ENCODE results near the gene NRP1. TPM values are rescaled to one million over a fixed set of nuclear protein-coding genes. Genes with fewer than 3 reads are reported as not detected.

Gene NRP1
- total and polyA plus RNA-seq, 4 donors = 18.5 to 188 (median 71.7) TPM

DNA sequence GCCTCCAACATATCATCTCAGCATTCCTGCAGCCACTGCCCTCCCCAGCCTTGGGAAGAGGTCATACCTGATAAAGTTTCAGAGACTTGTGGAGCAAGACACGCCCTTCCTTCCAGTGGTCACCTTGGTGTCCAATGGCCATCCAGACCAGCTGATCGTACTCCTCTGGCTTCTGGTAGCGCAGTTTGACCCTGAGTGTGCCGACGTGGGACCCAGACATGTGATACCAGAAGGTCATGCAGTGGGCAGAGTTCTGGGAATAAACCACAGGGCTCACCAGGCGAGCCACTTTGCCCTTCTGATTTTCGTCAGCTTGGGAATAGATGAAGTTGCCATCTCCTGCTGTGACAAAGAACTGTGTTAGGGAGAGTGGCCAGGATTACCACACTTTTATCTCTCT is 148.3 kb downstream of the NRP1 start:
- WGBS, 2 donors = 94% methylated on average over 7 of the region's 7 CpGs
- H3K36me3 ChIP-seq (ENCODE audit: control insufficient read depth in 4 of 4, insufficient read depth in 4 of 4, low read length in 4 of 4) = peaks cover 11 to 48% (median 22%) of the 10 kb centered on the region in 4 donors
- DNase-seq = no peak

DNA sequence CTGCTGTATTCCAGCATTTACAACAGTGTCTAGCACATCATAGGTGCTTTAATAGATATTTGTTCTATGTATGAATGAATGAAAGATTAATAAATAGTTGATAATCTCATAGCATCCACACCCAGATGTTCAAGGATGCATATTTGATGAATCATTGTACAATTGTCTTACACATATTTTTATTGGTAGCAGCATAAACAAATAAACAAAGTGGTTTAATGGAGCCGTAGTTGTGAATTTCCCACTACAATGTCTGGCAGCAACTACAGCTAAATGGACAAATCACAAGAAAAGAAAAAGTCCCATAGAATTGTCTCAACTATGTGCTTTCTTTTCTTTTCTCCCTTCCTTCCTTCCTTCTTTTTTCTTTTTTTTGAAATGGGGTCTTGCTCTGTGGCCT is 150.8 kb downstream of the NRP1 start:
- peaks cover 0 to 3% (median 0%) of the 10 kb centered on the region in 5 donors for H3K4me1 ChIP-seq (ENCODE audit: control insufficient read depth in 5 of 5, insufficient read depth in 5 of 5, low read length in 5 of 5)
- no peak for DNase-seq
- no peaks in the 10 kb centered on the region for H3K9me3 ChIP-seq (ENCODE audit: control insufficient read depth in 4 of 4, insufficient read depth in 3 of 4, low read length in 3 of 4)
- no peaks in the 10 kb centered on the region for H3K27me3 ChIP-seq (ENCODE audit: control insufficient read depth in 3 of 3, insufficient read depth in 3 of 3, low read length in 2 of 3)
- 76 to 84% methylated on average over 1 of the region's 1 CpG for WGBS, 2 donors
- no peak overlapping the region for H3K9ac ChIP-seq (ENCODE audit: insufficient read depth in 1 of 2, low read length in 2 of 2)
- ATAC-seq (ENCODE audit: insufficient read depth, low FRiP score) = no peak
- H3K27ac ChIP-seq (ENCODE audit: low read depth in 1 of 2, low read length in 1 of 2) = no peak overlapping the region
- H3K4me3 ChIP-seq = no peak overlapping the region
- peaks cover 20 to 60% (median 34%) of the 10 kb centered on the region in 4 donors for H3K36me3 ChIP-seq (ENCODE audit: control insufficient read depth in 4 of 4, insufficient read depth in 4 of 4, low read length in 4 of 4)
- TF ChIP-seq, protein P1, sequence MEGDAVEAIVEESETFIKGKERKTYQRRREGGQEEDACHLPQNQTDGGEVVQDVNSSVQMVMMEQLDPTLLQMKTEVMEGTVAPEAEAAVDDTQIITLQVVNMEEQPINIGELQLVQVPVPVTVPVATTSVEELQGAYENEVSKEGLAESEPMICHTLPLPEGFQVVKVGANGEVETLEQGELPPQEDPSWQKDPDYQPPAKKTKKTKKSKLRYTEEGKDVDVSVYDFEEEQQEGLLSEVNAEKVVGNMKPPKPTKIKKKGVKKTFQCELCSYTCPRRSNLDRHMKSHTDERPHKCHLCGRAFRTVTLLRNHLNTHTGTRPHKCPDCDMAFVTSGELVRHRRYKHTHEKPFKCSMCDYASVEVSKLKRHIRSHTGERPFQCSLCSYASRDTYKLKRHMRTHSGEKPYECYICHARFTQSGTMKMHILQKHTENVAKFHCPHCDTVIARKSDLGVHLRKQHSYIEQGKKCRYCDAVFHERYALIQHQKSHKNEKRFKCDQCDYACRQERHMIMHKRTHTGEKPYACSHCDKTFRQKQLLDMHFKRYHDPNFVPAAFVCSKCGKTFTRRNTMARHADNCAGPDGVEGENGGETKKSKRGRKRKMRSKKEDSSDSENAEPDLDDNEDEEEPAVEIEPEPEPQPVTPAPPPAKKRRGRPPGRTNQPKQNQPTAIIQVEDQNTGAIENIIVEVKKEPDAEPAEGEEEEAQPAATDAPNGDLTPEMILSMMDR (IDR thresholded peaks at IDR 0.05; ENCODE audit: control extremely low read depth, extremely low read depth) = no peak

More for the DNA sequence above, 148.3 kb downstream of the NRP1 start:
- ATAC-seq (ENCODE audit: insufficient read depth, low FRiP score) = no peak
- TF ChIP-seq, protein P1 (IDR thresholded peaks at IDR 0.05; ENCODE audit: control extremely low read depth, extremely low read depth) = no peak
- no peaks in the 10 kb centered on the region for H3K9me3 ChIP-seq (ENCODE audit: control insufficient read depth in 4 of 4, insufficient read depth in 3 of 4, low read length in 3 of 4)
- no peak overlapping the region for H3K9ac ChIP-seq (ENCODE audit: insufficient read depth in 1 of 2, low read length in 2 of 2)
- no peak overlapping the region for H3K4me3 ChIP-seq
- H3K27me3 ChIP-seq (ENCODE audit: control insufficient read depth in 3 of 3, insufficient read depth in 3 of 3, low read length in 2 of 3) = no peaks in the 10 kb centered on the region
- H3K4me1 ChIP-seq (ENCODE audit: control insufficient read depth in 5 of 5, insufficient read depth in 5 of 5, low read length in 5 of 5) = no peaks in the 10 kb centered on the region
- no peak overlapping the region for H3K27ac ChIP-seq (ENCODE audit: low read depth in 1 of 2, low read length in 1 of 2)

DNA sequence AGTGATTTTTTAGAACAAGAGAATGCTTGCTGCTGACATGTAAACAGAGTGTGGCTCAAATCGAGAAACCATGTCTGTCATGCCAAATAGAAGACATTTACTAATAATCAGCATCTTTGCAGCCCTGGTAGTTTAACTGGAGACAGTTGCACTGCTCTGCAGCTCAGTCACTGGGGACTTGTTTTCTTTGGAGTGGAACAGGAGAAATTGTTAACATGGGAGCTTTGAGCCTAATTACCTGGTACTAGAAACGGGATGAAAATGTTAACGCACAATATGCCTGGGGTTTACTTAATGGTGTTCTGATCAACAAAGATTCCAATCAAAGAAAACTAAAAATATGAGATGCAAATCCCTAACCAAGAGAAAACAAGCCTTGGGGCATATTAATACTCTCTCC is 153.5 kb downstream of the NRP1 start:
- Histone ChIP-seq H3K36me3 (ENCODE audit: control insufficient read depth in 4 of 4, insufficient read depth in 4 of 4, low read length in 4 of 4) (peaks cover 12 to 42% (median 28%) of the 10 kb centered on the region in 4 donors), H3K27me3 (ENCODE audit: control insufficient read depth in 3 of 3, insufficient read depth in 3 of 3, low read length in 2 of 3) (no peaks in the 10 kb centered on the region), H3K27ac (ENCODE audit: low read depth in 1 of 2, low read length in 1 of 2) (no peak overlapping the region), H3K4me3 (no peak overlapping the region), H3K9ac (ENCODE audit: insufficient read depth in 1 of 2, low read length in 2 of 2) (no peak overlapping the region), H3K4me1 (ENCODE audit: control insufficient read depth in 5 of 5, insufficient read depth in 5 of 5, low read length in 5 of 5) (peaks cover 0 to 3% (median 0%) of the 10 kb centered on the region in 5 donors), H3K9me3 (ENCODE audit: control insufficient read depth in 4 of 4, insufficient read depth in 3 of 4, low read length in 3 of 4) (no peaks in the 10 kb centered on the region)
- DNase-seq = no peak
- TF ChIP-seq, protein P1 (IDR thresholded peaks at IDR 0.05; ENCODE audit: control extremely low read depth, extremely low read depth) = no peak
- ATAC-seq (ENCODE audit: insufficient read depth, low FRiP score) = no peak
- WGBS, 2 donors = 82 to 89% methylated on average over 3 of the region's 3 CpGs

DNA sequence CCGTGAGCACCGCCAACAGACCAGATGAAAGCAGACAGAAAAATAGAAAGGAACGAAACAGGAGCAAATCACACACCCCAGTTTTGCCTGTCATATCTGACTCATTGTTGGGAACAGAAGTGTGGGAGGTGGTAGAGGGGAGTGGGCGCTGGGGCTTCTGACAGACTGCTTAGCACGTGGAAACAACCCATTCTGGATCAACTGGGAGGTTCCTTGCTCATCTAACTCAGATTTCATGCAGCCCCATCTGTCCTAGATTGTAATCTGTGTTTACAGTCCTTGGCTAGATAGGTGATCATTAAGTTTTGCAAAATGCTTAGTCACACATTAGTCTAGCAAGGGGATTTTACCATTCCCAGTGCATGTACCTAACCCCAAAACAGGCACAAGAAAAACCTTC is 154.1 kb downstream of the NRP1 start:
- ATAC-seq (ENCODE audit: insufficient read depth, low FRiP score) = no peak
- H3K9ac ChIP-seq (ENCODE audit: insufficient read depth in 1 of 2, low read length in 2 of 2) = no peak overlapping the region
- no peak overlapping the region for H3K4me3 ChIP-seq
- H3K9me3 ChIP-seq (ENCODE audit: control insufficient read depth in 4 of 4, insufficient read depth in 3 of 4, low read length in 3 of 4) = no peaks in the 10 kb centered on the region
- peaks cover 12 to 38% (median 27%) of the 10 kb centered on the region in 4 donors for H3K36me3 ChIP-seq (ENCODE audit: control insufficient read depth in 4 of 4, insufficient read depth in 4 of 4, low read length in 4 of 4)
- no peaks in the 10 kb centered on the region for H3K27me3 ChIP-seq (ENCODE audit: control insufficient read depth in 3 of 3, insufficient read depth in 3 of 3, low read length in 2 of 3)
- H3K4me1 ChIP-seq (ENCODE audit: control insufficient read depth in 5 of 5, insufficient read depth in 5 of 5, low read length in 5 of 5) = peaks cover 0 to 3% (median 0%) of the 10 kb centered on the region in 5 donors
- no peak overlapping the region for H3K27ac ChIP-seq (ENCODE audit: low read depth in 1 of 2, low read length in 1 of 2)
- TF ChIP-seq, protein P1 (IDR thresholded peaks at IDR 0.05; ENCODE audit: control extremely low read depth, extremely low read depth) = no peak
- no peak for DNase-seq
- WGBS, 2 donors = 90% methylated on average over 5 of the region's 5 CpGs

Data from lung (tissue), 12 donors.